HepG2 (cell line): Measurements from ENCODE around the gene TNFAIP1. TPM values are rescaled to one million over a fixed set of nuclear protein-coding genes. Genes with fewer than 3 reads are reported as not detected.

Experiments
- LCORL ChIP-seq, 2 experiments: fragments of 450-650 bp in 1 of 2; sonication (generic) in 1 of 2; formaldehyde crosslinking in 1 of 2; IDR thresholded peaks; 2 replicates each; pipeline versions ENCODE4 v1.5.0 to v1.6.1; 2017 to 2020; ENCODE audit warnings: antibody characterized with exemption in 1 of 2, missing genetic modification reagents in 1 of 2
- ZNF333 ChIP-seq: sonication (generic); formaldehyde crosslinking; IDR thresholded peaks from 2 replicates; pipeline ENCODE4 v1.4.0; 2020; ENCODE audit warnings: mild to moderate bottlenecking, missing genetic modification reagents, borderline replicate concordance
- ZNF749 ChIP-seq: sonication (generic); formaldehyde crosslinking; IDR thresholded peaks from 2 replicates; pipeline ENCODE4 v1.8.0; 2022; ENCODE audit warnings: mild to moderate bottlenecking, missing genetic modification reagents, moderate library complexity, borderline replicate concordance
- polyA plus RNA-seq, 8 experiments: library from polyadenylated mRNA; depleted of rRNA in 3 of 8; stranded (reverse) in 7 of 8; unstranded in 1 of 8; fragments of >200 nt; fragmentation: Illumina TruSeq in 4 of 8; extraction: Trizol in 4 of 8; gene quantifications; 2 replicates each; pipeline versions ENCODE4 v1.2.1 to v1.2.3, GENCODE V29; 2011 to 2016; ENCODE audit warnings: low read depth in 4 of 8, missing spikeins in 1 of 8, mixed read lengths in 1 of 8; ENCODE audit not compliant: insufficient read depth in 1 of 8
- total RNA-seq, 5 experiments: library from RNA; depleted of rRNA; stranded (reverse); fragments of >200 nt; fragmentation: Illumina TruSeq; extraction: Trizol; gene quantifications; 2 replicates each; pipeline ENCODE4 v1.2.3, GENCODE V29; 2016; ENCODE audit warnings: low read depth in 1 of 5
- TF ChIP-seq, protein P1 (sequence below): sonication (generic); formaldehyde crosslinking; IDR thresholded peaks from 2 replicates; pipeline ENCODE4 v1.8.1; 2023; ENCODE audit warnings: mild to moderate bottlenecking, moderate library complexity, missing genetic modification reagents
- TF ChIP-seq, protein P2 (sequence below): IDR thresholded peaks from 2 replicates; pipeline ENCODE4 v1.6.1; 2016; ENCODE audit warnings: low read depth, missing genetic modification reagents, missing compliant biosample characterization
- TF ChIP-seq, protein P3 (sequence below), 2 experiments: sonication (generic) in 1 of 2; formaldehyde crosslinking in 1 of 2; IDR thresholded peaks; 2 replicates each; pipeline versions ENCODE4 v1.4.0 to v1.6.1; 2016 to 2020; ENCODE audit warnings: borderline replicate concordance in 1 of 2, low read depth in 1 of 2, mild to moderate bottlenecking in 1 of 2, missing genetic modification reagents in 1 of 2
- TF ChIP-seq, protein P4 (sequence below): IDR thresholded peaks from 2 replicates; pipeline ENCODE4 v1.6.1; 2016; ENCODE audit warnings: missing compliant biosample characterization, missing genetic modification reagents, borderline replicate concordance
- TF ChIP-seq, protein P5 (sequence below): sonication (generic); formaldehyde crosslinking; IDR thresholded peaks from 2 replicates; pipeline ENCODE4 v1.4.0; 2020; ENCODE audit warnings: missing genetic modification reagents

TNFAIP1 gene
- total and polyA plus RNA-seq, 2 of the 13 experiments (the other 11 are each of a cell fraction or from before 2014, with no cell fraction given) = 17.5 to 40.6 TPM

DNA sequence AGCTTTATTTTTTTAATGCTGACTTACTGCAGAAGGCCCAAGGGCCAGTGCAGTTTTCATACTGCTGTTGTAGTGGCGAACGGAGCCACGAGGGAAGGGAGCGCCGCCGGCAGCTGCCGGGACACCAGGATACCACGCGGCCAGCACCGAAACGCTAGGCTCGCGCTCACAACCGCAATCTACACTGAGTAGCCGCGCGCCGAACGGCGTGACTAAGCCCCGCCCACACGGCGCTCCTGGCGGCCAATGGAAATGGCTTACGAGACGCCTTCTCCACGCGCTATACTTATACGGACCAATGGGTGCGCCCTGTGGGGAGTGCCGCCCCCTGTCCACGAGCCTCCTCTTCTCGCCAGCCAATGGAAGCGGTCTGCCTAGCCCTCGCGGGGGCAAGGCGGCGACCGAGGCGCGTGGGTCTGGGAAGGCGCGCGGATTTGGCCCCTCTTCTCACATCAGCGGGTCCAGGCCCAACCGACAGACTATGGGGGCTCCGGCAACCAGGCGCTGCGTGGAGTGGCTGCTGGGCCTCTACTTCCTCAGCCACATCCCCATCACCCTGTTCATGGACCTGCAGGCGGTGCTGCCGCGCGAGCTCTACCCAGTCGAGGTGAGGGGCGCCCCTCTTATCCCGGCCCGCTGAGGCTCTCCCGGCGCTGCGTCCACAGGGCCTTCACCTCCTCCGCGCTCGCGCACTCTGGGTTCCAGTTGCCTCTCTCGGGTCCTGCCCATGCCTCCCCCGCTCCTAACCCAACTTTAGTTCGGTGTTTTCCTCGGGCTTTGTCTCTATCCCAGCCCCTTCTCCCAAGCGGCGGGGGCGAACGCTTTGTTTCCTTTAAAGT is 16.6 kb upstream of the TNFAIP1 start, which contains the start of gene TMEM97 (continued):
- TF ChIP-seq, protein P1, sequence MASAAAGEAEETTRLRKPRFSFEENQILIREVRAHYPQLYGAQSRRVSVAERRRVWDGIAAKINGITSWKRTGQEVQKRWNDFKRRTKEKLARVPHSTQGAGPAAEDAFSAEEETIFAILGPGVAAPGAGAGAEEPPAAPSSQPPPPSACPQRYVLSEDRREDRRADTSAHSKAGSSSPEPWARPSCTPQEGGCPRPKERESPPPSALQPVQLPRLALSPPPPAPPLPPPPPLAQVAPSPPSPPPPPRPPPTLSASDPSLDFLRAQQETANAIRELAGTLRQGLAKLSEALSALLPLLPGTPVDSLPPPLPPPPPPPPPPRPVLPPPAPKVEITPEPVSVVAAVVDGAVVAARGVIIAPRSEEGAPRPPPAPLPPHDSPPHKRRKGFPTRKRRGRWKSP (CRISPR knock-in tag) = peak; percentile 95
- TF ChIP-seq ZNF333 (CRISPR knock-in tag) (no peak), ZNF749 (CRISPR knock-in tag) (peak; percentile 96), LCORL (IDR thresholded peaks at IDR 0.05) (no peak), LCORL (CRISPR knock-in tag; IDR thresholded peaks at IDR 0.05) (peak; percentile 49)
- TF ChIP-seq, protein P2, sequence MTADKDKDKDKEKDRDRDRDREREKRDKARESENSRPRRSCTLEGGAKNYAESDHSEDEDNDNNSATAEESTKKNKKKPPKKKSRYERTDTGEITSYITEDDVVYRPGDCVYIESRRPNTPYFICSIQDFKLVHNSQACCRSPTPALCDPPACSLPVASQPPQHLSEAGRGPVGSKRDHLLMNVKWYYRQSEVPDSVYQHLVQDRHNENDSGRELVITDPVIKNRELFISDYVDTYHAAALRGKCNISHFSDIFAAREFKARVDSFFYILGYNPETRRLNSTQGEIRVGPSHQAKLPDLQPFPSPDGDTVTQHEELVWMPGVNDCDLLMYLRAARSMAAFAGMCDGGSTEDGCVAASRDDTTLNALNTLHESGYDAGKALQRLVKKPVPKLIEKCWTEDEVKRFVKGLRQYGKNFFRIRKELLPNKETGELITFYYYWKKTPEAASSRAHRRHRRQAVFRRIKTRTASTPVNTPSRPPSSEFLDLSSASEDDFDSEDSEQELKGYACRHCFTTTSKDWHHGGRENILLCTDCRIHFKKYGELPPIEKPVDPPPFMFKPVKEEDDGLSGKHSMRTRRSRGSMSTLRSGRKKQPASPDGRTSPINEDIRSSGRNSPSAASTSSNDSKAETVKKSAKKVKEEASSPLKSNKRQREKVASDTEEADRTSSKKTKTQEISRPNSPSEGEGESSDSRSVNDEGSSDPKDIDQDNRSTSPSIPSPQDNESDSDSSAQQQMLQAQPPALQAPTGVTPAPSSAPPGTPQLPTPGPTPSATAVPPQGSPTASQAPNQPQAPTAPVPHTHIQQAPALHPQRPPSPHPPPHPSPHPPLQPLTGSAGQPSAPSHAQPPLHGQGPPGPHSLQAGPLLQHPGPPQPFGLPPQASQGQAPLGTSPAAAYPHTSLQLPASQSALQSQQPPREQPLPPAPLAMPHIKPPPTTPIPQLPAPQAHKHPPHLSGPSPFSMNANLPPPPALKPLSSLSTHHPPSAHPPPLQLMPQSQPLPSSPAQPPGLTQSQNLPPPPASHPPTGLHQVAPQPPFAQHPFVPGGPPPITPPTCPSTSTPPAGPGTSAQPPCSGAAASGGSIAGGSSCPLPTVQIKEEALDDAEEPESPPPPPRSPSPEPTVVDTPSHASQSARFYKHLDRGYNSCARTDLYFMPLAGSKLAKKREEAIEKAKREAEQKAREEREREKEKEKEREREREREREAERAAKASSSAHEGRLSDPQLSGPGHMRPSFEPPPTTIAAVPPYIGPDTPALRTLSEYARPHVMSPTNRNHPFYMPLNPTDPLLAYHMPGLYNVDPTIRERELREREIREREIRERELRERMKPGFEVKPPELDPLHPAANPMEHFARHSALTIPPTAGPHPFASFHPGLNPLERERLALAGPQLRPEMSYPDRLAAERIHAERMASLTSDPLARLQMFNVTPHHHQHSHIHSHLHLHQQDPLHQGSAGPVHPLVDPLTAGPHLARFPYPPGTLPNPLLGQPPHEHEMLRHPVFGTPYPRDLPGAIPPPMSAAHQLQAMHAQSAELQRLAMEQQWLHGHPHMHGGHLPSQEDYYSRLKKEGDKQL (CRISPR knock-in tag) = no peak
- TF ChIP-seq, protein P3, sequence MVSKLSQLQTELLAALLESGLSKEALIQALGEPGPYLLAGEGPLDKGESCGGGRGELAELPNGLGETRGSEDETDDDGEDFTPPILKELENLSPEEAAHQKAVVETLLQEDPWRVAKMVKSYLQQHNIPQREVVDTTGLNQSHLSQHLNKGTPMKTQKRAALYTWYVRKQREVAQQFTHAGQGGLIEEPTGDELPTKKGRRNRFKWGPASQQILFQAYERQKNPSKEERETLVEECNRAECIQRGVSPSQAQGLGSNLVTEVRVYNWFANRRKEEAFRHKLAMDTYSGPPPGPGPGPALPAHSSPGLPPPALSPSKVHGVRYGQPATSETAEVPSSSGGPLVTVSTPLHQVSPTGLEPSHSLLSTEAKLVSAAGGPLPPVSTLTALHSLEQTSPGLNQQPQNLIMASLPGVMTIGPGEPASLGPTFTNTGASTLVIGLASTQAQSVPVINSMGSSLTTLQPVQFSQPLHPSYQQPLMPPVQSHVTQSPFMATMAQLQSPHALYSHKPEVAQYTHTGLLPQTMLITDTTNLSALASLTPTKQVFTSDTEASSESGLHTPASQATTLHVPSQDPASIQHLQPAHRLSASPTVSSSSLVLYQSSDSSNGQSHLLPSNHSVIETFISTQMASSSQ (IDR thresholded peaks at IDR 0.05; ENCODE audit: low read depth) = no peak
- TF ChIP-seq, protein P3 (CRISPR knock-in tag; IDR thresholded peaks at IDR 0.05; ENCODE audit: borderline replicate concordance) = no peak; the same call in 1 of the 2 replicates
- TF ChIP-seq, protein P4, sequence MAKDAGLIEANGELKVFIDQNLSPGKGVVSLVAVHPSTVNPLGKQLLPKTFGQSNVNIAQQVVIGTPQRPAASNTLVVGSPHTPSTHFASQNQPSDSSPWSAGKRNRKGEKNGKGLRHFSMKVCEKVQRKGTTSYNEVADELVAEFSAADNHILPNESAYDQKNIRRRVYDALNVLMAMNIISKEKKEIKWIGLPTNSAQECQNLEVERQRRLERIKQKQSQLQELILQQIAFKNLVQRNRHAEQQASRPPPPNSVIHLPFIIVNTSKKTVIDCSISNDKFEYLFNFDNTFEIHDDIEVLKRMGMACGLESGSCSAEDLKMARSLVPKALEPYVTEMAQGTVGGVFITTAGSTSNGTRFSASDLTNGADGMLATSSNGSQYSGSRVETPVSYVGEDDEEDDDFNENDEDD (CRISPR knock-in tag) = peak; percentile 91
- TF ChIP-seq, protein P5, sequence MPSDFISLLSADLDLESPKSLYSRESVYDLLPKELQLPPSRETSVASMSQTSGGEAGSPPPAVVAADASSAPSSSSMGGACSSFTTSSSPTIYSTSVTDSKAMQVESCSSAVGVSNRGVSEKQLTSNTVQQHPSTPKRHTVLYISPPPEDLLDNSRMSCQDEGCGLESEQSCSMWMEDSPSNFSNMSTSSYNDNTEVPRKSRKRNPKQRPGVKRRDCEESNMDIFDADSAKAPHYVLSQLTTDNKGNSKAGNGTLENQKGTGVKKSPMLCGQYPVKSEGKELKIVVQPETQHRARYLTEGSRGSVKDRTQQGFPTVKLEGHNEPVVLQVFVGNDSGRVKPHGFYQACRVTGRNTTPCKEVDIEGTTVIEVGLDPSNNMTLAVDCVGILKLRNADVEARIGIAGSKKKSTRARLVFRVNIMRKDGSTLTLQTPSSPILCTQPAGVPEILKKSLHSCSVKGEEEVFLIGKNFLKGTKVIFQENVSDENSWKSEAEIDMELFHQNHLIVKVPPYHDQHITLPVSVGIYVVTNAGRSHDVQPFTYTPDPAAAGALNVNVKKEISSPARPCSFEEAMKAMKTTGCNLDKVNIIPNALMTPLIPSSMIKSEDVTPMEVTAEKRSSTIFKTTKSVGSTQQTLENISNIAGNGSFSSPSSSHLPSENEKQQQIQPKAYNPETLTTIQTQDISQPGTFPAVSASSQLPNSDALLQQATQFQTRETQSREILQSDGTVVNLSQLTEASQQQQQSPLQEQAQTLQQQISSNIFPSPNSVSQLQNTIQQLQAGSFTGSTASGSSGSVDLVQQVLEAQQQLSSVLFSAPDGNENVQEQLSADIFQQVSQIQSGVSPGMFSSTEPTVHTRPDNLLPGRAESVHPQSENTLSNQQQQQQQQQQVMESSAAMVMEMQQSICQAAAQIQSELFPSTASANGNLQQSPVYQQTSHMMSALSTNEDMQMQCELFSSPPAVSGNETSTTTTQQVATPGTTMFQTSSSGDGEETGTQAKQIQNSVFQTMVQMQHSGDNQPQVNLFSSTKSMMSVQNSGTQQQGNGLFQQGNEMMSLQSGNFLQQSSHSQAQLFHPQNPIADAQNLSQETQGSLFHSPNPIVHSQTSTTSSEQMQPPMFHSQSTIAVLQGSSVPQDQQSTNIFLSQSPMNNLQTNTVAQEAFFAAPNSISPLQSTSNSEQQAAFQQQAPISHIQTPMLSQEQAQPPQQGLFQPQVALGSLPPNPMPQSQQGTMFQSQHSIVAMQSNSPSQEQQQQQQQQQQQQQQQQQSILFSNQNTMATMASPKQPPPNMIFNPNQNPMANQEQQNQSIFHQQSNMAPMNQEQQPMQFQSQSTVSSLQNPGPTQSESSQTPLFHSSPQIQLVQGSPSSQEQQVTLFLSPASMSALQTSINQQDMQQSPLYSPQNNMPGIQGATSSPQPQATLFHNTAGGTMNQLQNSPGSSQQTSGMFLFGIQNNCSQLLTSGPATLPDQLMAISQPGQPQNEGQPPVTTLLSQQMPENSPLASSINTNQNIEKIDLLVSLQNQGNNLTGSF (CRISPR knock-in tag) = peak; percentile 74; the same call in 1 of the 2 replicates
